Stimulated activated CD8-positive, alpha-beta memory T cell treated with anti-CD3 and anti-CD28 coated beads, Interleukin-4, amount 100 ng/mL, for 48 hours (primary cell): Measurements from ENCODE around the gene TNFAIP6.
"Not testable (repeated sequence)": the region's sequence is repeated elsewhere in the genome, so short reads cannot be mapped to it uniquely, and the experiment has no call there.

ENCODE experiments used
- DNase-seq: peaks from one replicate; pipeline ENCODE4 v3.0.0-alpha.2; 2020

TNFAIP6 gene

DNA sequence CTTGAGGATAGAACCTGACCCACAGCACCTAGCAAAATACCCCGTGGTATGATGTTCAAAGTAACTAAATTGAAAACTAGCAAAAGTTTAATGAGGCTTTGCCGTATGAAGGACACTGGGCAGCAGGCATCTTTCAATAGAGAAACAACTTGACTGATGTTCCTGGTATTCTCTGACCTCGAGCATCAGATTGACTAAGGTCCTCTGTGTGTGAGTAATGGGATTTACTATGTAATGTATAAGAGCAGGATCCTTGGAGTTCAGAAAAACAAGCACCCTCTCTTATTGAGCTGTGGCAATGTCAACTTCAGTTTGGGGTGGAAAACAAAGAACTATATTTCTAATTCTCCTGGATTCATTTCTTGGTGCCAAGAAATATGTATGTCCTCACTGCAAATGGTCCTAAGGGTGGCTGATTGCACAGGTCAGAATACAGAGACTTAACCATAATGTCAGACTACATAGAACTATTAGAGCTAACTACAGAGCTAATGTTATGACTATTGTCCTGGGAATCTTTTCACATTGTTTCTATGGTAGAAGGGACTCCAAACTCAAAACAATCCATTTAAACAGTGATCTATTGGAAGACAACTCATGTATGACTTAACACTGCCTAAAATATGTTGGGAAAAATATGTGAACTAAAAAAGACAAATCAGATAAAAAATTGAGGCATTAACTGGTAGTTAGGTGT is 4.4 kb downstream of the TNFAIP6 start:
- DNase-seq, result no peak

DNA sequence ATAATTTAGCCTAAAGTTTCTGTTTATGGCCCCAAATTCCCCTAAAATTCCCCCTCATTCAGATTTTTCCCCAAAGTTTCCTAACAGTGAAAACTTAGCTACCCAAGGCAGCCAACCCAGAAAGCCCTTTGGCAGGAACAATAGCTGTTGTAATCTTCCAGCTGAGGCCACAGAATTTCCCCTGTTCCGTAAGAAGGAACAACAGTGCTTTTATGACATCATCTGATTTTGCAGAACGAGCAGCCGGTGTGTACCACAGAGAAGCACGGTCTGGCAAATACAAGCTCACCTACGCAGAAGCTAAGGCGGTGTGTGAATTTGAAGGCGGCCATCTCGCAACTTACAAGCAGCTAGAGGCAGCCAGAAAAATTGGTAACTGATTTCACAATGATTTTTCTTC is 6.3 kb downstream of the TNFAIP6 start:
- DNase-seq, result no peak

DNA sequence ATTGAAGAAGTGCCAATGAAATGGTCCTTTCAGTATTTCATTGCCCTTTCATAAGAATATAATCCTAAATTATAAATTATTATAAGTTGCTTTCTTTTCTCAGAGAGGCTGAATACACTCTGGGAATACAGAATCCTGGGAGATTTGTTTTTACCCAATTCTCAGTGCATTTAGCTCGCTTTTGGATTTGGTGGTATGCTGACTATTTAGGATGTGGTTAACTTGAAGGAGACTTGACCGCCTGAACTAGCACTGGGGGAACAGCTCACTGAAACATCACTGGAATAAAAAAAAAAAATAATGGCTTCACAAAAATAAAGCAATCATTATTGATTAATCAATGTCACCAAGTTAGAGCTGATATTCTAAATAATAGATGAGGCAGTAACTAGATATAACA is 10.2 kb downstream of the TNFAIP6 start:
- DNase-seq, result no peak

DNA sequence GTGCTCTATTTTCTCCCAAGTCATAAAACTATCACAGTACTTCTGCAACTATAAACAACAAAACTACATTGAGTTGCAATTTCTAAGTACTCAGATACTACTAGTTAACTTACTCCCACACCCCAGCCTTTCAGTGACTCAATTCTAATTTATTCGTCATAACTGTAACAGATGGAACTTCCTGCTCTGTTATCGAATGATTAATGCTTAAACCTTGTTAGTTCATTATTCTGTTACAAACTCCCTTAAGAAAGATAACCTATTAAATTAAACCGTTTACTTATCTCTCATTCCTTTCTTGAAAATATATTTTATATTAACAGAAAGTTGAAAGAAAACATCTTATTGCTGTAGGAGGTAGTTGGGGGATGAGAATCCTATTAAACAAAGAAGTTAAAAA is 17.0 kb downstream of the TNFAIP6 start:
- DNase-seq, result no peak

DNA sequence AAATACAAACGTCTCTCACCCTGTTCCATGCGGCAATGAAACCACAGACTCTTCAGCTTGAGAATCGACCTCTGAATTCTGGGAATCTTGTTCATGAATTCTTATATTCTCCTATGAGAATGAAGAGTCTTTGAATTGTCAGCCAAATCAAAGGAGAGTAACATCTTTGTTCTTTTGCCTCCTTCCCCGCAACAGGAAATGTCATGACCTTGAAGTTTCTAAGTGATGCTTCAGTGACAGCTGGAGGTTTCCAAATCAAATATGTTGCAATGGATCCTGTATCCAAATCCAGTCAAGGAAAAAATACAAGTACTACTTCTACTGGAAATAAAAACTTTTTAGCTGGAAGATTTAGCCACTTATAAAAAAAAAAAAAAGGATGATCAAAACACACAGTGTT is 21.8 kb downstream of the TNFAIP6 start:
- DNase-seq, result no peak

DNA sequence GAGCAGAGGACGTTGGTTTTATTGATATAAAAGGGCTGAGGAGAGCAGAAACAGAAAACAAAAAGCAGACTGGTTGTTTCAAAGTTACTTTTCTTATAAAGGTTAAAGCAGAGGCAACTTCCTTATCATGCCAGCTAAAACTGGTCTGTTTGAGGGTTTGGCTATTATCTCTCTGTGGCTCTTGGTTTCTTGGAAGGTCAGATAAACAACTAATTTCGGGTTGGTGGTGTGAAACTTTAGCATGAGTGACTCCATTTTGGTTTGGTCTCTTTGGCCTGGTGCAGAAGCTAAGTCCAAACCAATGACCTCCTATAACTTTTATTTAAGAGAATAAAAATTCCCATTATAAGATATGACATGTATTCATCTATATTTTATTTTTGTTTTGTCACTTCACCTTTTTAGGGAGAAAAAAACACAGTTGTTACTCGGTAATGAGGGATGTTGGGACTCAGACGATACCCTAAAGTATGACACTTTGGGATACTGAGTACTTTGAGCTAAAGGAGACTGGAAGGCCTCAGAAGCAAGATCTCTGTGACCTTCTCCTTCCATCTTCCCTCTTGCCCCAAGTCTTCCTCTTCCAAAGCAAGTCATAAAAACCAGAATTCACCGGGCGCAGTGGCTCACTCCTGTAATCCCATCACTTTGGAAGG is 23.3 kb downstream of the TNFAIP6 start:
- no peak for DNase-seq

DNA sequence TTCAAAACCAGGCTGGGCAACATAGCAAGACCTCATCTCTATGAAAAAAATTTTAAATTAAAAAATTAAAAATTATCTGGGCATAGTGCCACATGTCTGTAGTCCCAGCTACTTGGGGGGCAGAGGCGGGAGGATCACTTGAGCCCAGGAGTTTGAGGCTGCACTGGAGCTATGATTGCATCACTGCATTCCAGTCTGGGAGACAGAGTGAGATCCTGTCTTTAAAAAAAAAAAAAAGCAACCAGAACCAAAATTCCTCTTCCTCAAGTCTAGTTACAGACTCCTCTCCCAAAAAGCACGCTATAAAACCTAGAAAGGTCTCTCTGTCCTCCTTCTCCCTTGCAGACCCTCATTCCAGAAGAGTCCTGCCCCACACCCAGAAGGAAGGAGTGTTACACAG is 23.9 kb downstream of the TNFAIP6 start:
- DNase-seq, result no peak

DNA sequence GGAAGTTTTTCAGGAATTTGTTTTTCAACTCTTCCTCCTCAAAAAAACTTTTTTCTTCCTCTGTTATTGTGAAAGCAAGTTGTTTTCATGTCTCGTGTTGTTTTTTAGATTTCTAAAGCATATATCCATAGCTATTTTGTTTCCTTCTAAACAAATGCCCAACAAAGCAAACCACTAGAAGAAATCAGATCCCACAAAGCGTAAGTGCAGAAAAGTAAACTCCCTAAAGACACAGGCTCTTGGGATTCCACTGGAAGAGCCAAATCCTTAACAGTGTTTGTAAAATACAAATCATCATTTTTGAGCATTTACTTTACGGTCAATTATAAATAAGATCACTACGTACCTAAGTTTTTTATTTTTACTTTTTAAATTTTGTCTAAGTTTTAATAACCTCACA is 30.6 kb downstream of the TNFAIP6 start:
- no peak for DNase-seq

DNA sequence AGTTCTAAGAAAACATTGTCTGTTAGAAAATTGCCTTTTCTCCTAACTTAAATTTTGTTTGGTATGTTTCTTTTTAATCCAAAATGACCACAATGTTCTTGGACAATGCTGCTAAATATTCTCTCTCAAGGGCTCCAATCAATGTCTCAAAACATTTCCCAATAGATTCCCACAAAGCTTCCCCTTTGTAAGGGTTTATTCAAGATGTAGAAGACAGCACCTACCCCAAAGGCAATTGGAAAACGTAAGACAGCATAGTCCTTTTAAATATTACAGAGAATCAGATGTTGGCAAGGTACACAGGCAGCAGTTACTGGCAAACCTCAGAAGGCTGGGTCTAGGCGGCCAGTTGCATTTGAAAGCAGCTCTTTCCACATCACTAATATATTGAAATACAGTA is 34.0 kb downstream of the TNFAIP6 start:
- DNase-seq, result no peak

DNA sequence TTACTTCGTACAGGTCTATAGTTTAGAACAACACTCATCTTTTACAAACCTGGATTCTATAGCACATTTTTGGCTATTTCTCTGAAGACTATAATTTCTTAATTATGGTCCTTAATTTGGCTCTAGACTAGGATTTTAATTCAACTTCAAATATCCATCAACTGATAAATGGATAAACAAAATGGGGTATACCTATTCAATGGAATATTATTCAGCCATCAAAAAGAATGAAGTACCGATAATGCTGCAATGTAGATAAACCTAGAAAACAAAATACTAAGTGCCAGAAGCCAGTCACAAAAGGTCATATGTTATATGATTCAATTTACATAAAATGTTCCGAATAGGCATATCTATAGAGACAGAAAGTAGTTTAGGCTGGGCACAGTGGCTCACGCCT is 37.1 kb downstream of the TNFAIP6 start:
- DNase-seq, result no peak

DNA sequence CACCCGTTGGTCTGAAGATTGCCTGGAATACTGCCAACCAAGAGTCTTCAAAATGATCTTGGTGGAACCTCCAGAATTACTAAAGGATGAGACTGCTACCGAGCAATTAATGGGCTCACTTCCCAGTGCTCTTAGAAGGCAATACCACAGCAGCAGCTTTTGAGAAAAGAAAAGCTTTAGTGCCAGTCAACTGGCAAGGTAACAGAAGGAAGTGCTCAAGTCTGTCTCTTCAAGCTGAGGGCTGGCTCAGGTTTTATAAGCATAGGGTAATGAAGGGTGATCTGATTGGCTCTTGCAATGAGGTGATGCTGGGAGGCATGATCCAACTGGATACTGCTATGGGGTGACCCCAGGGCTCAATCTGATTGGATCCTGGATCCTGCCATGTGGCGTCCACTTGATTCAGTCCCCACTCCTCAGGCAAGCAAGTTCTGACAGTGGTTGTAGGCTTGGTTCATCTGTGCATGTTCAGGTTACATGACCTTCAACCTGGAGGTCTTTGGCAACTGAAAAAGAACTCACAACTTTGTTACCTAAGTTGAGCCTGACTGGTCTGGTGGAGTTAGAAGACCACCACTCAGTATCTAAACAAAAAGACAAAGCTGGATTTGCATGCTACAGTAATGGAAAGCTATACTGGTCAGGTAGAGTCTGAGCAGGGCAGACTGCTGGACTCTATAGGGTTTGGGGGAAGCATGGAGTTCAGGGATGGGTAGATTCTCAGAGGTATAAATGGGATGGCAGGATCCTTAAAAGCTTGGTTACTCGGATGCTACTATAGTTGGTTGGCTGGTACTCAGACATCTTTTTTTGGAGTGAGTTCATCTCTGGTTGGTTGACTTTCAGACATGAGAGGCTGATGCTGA is 38.4 kb downstream of the TNFAIP6 start:
- no peak for DNase-seq

DNA sequence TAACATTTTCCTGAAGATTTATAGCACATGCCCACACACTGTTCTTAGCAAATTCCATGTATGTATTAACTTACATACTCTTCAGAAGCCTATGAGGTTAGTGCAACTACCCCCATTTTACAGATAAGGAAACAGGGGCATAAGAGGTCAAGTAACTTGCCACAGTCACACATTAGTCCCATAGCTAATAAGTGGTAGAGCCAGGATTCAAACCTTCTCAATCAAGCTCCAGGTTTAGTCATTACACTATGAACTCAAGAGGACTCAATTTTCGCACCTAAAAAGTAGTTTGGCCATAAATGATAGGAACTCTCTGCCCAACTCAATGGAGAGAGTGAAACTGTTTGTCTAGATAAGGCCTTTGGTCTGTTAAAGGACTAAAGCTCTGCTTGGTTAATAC is 42.6 kb downstream of the TNFAIP6 start:
- no peak for DNase-seq

DNA sequence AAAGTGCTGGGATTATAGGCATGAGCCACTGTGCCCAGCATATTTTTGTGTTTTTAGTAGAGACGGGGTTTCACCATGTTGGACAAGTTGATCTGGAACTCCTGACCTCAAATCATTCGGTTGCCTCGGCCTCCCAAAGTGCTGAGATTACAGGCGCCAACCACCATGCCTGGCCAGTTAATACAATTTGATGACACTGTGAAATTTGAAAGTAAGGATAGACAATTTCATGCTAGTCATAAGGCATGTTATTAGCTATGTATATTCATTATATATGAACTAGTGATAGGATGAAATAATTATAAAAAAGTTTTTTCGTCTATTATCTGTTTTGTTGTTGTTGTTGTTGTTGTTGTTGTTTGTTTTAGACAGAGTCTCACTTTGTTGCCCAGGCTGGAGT is 43.8 kb downstream of the TNFAIP6 start:
- no peak for DNase-seq

DNA sequence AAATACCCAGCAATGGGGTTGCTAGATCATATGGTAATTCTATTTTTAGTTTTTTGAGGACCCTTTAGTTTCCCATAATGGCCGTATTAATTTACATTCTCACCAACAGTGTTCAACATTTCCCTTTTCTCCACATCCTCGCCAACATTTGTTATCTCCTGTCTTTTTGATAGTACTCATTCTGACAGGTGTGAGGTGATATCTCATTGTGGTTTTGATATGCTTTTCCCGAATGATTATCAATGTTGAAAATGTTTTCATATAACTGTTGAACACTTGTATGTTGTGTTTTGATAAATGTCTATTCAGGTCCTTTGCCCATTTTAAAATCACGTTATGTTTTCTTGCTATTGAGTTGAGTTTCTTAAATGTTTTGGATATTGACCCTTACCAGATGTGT is 46.5 kb downstream of the TNFAIP6 start:
- no peak for DNase-seq

DNA sequence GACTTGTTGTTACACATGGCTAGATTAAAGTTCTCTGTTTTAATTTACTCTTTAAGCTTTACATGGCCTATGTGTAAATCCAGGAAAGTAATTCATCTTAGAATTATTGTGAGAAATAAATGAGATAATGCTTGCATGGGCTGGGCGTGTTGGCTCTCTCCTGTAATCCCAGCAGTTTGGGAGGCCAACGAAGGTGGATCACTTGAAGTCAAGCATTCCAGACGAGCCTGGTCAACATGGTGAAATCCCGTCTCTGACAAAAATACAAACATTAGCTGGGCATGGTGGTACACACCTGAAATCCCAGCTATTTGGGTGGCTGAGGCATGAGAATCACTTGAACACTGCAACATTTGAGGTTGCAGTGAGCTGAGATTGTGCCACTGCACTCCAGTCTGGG is 48.0 kb downstream of the TNFAIP6 start:
- no peak for DNase-seq

DNA sequence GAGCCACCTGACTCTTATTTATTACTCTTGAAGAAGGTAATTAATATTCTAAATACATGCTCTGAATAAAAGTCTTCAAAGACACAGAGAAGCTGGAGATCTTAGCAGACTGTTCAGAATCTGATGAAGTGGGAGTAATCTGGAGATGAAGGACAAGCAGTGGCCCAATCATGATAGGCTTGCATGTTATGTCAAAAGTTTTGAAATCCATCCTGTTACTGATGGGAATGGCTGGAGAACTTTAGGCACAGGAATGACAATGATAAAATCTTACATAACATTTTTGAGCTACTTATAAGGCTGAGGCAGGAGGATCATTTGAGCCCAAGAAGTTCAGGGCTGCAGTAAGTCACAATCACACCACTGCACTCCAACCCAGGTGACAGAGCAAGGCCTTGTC is 49.9 kb downstream of the TNFAIP6 start:
- no peak for DNase-seq

DNA sequence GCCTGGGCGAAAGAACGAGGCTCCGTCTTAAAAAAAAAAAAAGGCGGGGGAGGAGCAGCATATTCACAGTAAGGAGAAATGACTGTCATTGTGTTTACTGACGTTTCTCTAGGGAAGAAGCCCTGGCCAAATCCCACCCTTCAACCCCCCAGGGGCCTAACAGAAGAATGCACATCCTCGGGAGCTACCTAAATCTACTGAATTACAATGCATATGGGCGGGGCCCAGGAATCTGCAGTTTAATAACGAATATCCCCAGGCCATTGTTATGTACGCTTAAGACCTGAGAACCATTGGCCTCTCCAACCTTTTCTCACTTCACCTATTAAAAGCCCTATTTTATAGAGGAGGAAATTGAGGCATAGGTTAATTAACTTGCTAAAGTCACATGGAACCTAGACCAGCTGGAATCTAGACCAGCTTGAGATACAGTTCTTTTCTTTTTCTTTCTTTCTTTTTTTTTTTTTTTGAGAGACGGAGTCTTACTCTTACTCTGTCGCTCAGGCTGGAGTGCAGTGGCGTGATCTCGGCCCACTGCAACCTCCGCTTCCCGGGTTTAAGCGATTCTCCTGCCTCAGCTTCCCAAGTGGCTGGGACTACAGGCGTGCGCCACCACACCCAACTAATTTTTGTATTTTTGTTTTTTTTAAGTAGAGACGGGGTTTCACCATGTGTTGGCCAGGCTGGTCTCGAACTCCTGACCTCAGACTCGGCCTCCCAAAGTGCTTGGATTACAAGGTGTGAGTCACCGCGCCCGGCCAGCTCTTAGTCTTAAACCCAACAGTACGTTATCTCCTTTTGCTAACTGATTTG is 51.6 kb downstream of the TNFAIP6 start:
- peak; percentile 32 for DNase-seq

DNA sequence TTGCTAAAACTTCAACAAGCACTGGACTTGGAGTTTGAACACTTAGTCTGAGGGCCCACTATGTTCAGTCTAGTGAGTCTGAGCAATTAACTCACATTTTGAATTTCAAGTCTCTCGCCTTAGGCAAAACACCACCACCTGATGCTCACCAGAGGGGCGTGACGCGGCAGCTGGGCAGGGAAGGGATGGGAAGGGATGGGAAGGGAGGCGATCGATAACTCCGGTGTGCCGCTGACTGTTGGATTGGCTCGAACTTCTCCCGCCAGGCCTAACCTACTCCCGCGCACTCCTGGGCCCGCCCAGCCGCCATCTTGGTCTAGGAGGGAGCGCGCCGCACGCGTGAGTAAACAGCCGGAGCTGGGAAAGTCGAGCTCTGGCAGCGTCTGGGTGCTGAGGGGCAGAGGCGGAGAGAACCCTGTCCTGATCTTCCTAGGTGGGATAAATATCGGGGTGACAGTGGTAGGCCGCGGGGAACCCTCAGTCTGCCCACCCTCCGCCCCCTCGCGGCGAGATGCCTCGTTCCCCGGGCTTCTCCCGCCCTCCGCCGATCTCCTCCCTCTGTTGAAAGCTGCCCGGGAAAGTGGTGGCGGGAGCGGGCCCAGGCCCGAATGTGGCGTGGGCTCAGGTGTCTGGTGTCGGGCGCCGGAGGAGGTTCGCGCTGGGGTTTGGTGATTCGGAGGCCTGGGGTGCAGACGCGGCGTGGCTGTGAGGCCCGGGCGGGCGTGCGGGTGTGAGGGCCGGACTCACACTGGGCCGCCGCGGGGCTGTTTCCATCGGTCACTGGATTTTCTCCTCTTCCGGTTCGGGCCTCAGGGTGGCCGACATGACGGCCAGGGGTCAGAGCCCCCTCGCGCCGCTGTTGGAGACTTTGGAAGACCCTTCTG is 52.5 kb downstream of the TNFAIP6 start, which contains the start of gene RIF1:
Gene RIF1, plus strand, starts transcription at position 302 of the 884 bp plus-strand sequence. Its CDS starts 522 bp downstream, at position 824.
- DNase-seq, result peak; percentile 89

DNA sequence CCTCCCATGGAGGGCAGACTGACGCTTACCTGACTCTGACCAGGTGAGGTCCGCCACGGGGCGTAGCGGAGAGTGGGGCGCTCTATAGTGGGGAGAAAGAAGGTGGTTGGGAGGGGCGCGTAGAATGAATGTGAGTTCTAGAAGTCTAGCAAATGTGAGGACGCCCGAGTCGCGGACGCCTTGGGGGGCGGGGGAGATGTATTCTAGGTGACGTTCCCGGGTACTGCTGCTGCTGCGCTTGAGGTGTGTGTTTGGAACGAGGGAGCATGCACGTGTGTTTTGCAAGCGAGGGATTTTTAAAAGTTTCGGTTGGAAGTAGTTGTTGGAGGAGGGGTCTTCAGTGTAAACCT is 53.1 kb downstream of the TNFAIP6 start:
- peak; percentile 58 for DNase-seq

DNA sequence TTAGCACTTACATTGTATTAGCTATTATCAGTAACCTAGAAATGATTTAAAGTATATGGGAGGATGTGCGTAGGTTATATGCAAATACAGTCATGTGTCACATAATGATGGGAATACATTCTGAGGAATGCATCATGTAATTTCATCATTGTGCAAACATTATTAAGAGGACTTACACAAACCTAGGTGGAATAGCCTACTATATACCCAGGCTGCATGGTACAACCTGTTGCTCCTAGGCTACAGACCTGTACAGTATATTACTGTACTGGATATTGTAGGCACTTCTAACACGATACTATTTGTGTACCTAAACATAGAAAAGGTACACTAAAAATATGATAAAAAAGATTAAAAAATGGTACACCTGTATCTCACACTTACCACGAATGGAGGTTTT is 60.3 kb downstream of the TNFAIP6 start:
- DNase-seq, result no peak

DNA sequence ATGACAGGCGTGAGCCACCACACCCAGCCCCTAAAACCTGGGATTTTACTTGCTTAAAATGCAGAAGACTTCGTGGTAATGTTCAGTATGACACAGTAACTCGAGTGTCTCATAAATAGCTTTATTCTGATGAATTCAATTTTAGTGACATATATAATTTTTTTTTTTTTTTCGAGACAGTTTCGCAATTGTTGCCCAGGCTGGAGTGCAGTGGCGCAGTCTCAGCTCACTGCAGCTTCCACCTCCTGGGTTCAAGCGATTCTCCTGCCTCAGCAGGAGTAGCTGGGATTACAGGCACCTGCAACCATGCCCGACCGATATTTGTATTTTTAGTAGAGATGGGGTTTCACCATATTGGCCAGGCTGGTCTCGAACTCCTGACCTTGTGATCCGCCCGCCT is 64.3 kb downstream of the TNFAIP6 start:
- DNase-seq, result not testable (repeated sequence)

DNA sequence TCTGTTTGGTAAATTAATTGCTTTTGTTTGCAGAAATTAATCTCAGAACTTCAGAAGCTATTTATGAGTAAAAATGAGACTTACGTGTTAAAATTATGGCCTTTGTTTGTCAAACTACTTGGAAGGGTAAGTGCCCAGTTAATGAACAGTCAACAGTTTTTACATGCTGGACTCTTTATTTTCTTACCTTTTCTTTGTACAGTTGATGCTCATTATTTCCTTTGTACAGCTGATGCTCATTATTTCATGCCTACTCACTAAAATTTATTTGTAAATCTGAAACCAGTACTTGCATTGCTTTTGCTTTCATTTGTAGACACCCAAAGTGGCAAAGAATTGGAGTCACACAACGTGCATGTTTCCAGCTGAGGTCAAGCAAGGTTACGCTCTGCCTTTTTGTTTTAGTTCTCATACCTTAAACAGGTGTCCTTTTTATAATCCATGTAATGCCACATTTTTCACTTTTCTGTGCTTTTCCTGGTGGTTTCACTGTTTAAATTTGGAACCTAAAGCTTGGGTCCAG is 65.6 kb downstream of the TNFAIP6 start:
- DNase-seq, result no peak
